Sigmoid colon (tissue), 7 donors: ENCODE results near the gene DCUN1D2. TPM values are rescaled to one million over a fixed set of nuclear protein-coding genes. Genes with fewer than 3 reads are reported as not detected.

Experiments used
- DNase-seq: peaks from one replicate; pipeline ENCODE4 v3.0.0-alpha.2; 2019
- H3K27ac ChIP-seq, 4 donors: fragments of 200-600 bp; sonication (generic); one replicate each; pipeline ENCODE4 v1.5.1; 2016 to 2019; ENCODE audit warnings: mild to moderate bottlenecking in 1 of 4
- H3K27me3 ChIP-seq, 3 donors: fragments of 200-600 bp; sonication (generic); one replicate each; pipeline ENCODE4 v1.5.1; 2019; ENCODE audit warnings: mild to moderate bottlenecking in 1 of 3
- H3K36me3 ChIP-seq, 4 donors: fragments of 200-600 bp; sonication (generic); one replicate each; pipeline ENCODE4 v1.5.1; 2016 to 2019
- H3K4me1 ChIP-seq, 4 donors: fragments of 200-600 bp; sonication (generic); one replicate each; pipeline ENCODE4 v1.5.1; 2017 to 2019
- H3K4me3 ChIP-seq, 4 donors: fragments of 200-600 bp; sonication (generic); one replicate each; pipeline ENCODE4 v1.5.1; 2017 to 2019; ENCODE audit warnings: mild to moderate bottlenecking in 2 of 4, moderate library complexity in 1 of 4
- H3K9me3 ChIP-seq, 4 donors: fragments of 200-600 bp in 3 of 4; sonication (generic) in 3 of 4; one replicate each; pipeline versions ENCODE4 v1.5.1 to v1.6.1; 2013 to 2019
- EP300 ChIP-seq, 4 donors: sonication (generic); formaldehyde crosslinking; IDR thresholded peaks; one replicate each; pipeline ENCODE4 v1.6.1; 2017; ENCODE audit warnings: antibody characterized with exemption in 4 of 4
- POLR2A ChIP-seq, 2 donors: fragments of 450-650 bp; IDR thresholded peaks; one replicate each; pipeline ENCODE4 v1.6.1; 2016; ENCODE audit warnings: antibody characterized with exemption in 2 of 2, mild to moderate bottlenecking in 2 of 2, moderate library complexity in 2 of 2
- POLR2AphosphoS5 ChIP-seq, 4 donors: sonication (generic); formaldehyde crosslinking; IDR thresholded peaks; one replicate each; pipeline ENCODE4 v1.6.1; 2017; ENCODE audit warnings: antibody characterized with exemption in 4 of 4
- WGBS, 2 donors: extraction: QIAGEN DNeasy Blood & Tissue Kit; methylation state at CpG; one replicate each; pipeline ENCODE4 v1.1.7; 2013; 5-methylcytosine and 5-hydroxymethylcytosine counted together
- intact Hi-C: fragments of 100-400 bp; cut with DNase I; formaldehyde crosslinking; loops from one replicate; pipeline ENCODE4 v1.15.1; 2023
- polyA plus RNA-seq, 3 donors: library from polyadenylated mRNA; stranded (reverse); fragments of 200-250 nt; gene quantifications; one replicate each; pipeline ENCODE4 v1.2.3, GENCODE V29; 2013
- total RNA-seq, 4 donors: library from RNA; depleted of rRNA; stranded (reverse); fragments of >200 nt; gene quantifications; one replicate each; pipeline ENCODE4 v1.1.0, GENCODE V29; 2016
- TF ChIP-seq, protein P1 (sequence below), 4 experiments: fragments of 450-650 bp in 3 of 4; fragments of 200-600 bp in 1 of 4; IDR thresholded peaks; one replicate each; pipeline ENCODE4 v1.5.1; 2016 to 2019; ENCODE audit warnings: antibody characterized with exemption in 4 of 4, mild to moderate bottlenecking in 3 of 4, moderate library complexity in 2 of 4
- donor health status: healthy with polysubstance abuse.
- donor health status: Bipolar disorder and iron deficiency.
- donor health status: healthy.

DCUN1D2 gene
- total and polyA plus RNA-seq, 7 donors: 6.6 to 33.0 (median 20.6) TPM

DNA sequence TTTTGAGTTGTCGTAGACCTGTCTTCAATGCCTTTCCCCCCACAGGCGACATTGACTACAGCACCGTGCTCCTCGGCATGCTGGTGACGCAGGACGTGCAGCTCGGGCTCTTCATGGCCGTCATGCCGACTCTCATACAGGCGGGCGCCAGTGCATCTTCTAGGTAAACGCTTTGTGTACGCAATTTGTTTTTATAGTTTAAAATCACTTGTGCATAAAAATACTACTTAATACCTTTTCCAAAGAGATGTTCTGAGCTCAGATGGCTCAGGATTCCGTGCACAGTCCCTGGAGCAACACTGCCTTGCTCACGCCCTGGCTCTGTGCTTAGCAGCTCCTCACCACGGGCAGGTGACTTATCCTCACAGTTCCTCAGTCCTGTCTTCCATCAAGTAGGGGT is 30.1 kb upstream of the DCUN1D2 start:
- Histone ChIP-seq H3K27ac (no peak overlapping the region), H3K27me3 (no peaks in the 10 kb centered on the region), H3K9me3 (no peaks in the 10 kb centered on the region), H3K36me3 (peaks cover 4 to 71% (median 14%) of the 10 kb centered on the region in 4 donors), H3K4me3 (no peak overlapping the region), H3K4me1 (no peaks in the 10 kb centered on the region)
- intact Hi-C loops: no loop called here
- peak; percentile 35 for DNase-seq
- no peak for TF ChIP-seq POLR2A (IDR thresholded peaks at IDR 0.05)
- TF ChIP-seq, protein P1, sequence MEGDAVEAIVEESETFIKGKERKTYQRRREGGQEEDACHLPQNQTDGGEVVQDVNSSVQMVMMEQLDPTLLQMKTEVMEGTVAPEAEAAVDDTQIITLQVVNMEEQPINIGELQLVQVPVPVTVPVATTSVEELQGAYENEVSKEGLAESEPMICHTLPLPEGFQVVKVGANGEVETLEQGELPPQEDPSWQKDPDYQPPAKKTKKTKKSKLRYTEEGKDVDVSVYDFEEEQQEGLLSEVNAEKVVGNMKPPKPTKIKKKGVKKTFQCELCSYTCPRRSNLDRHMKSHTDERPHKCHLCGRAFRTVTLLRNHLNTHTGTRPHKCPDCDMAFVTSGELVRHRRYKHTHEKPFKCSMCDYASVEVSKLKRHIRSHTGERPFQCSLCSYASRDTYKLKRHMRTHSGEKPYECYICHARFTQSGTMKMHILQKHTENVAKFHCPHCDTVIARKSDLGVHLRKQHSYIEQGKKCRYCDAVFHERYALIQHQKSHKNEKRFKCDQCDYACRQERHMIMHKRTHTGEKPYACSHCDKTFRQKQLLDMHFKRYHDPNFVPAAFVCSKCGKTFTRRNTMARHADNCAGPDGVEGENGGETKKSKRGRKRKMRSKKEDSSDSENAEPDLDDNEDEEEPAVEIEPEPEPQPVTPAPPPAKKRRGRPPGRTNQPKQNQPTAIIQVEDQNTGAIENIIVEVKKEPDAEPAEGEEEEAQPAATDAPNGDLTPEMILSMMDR (IDR thresholded peaks at IDR 0.05): no peak
- no peak for TF ChIP-seq EP300 (IDR thresholded peaks at IDR 0.05)
- no peak for TF ChIP-seq POLR2AphosphoS5 (IDR thresholded peaks at IDR 0.05)
- 92 to 98% methylated on average over 16 of the region's 16 CpGs for WGBS, 2 donors

DNA sequence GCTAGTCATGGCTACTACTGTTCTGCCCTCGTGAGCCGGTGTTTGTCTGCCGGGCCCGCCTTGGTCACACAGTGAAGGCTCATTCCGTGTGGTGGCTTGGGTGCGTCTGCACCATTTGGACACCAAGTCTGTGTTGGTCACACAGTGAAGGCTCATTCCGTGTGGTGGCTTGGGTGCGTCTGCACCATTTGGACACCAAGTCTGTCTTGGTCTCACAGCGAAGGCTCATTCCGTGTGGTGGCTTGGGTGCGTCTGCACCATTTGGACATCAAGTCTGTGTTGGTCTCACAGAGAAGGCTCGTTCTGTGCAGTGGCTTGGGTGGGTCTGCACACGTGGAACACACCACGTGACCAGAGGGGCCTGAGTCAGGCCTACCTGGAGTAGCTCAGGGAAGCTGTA is 29.0 kb upstream of the DCUN1D2 start:
- no peaks in the 10 kb centered on the region for H3K27me3 ChIP-seq
- H3K4me3 ChIP-seq: no peak overlapping the region
- H3K27ac ChIP-seq: no peak overlapping the region
- H3K36me3 ChIP-seq: peaks cover 0 to 68% (median 14%) of the 10 kb centered on the region in 4 donors
- H3K4me1 ChIP-seq: no peaks in the 10 kb centered on the region
- TF ChIP-seq EP300 (IDR thresholded peaks at IDR 0.05): no peak
- no peak for TF ChIP-seq POLR2A (IDR thresholded peaks at IDR 0.05)
- TF ChIP-seq, protein P1 (IDR thresholded peaks at IDR 0.05): no peak
- no peak for TF ChIP-seq POLR2AphosphoS5 (IDR thresholded peaks at IDR 0.05)
- no peaks in the 10 kb centered on the region for H3K9me3 ChIP-seq
- intact Hi-C loops: no loop called here
- no peak for DNase-seq
- 95 to 97% methylated on average over 14 of the region's 14 CpGs for WGBS, 2 donors

DNA sequence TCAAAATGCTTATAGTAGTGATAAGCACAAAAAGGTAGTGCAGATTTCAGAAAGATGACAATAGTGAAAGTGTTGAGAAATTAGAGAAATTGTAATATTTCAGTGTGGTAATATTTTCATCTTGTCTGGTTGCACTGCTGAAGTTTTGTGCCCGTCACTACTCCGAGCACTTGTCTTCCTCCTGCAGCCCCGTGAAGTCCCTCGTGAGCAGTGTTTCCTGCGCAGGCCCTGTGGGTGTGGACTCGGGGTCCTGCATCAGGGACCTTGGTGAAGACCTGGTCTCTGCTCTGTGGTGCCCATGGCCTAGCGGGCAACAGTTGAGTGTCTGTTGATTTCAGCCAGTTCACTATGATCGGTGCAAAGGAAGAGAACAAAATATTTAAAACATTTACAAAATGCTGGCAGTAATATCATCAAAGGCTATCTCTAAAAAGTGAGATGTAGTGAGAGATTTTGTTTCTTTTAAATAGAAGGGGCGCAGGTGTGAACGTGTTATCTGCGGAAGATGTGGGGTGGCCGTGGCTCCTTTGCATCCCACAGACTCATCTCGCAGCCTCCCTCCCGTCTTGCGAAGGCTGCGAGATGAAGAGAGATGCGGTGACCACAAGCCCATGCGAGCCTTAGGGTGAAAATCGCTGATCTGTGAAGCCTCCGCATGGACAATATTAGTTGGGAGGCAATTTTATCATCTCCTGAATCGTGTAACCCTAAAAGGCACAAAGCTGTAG is 27.7 kb upstream of the DCUN1D2 start:
- no peak overlapping the region for H3K4me3 ChIP-seq
- intact Hi-C loops: no loop called here
- no peaks in the 10 kb centered on the region for H3K27me3 ChIP-seq
- TF ChIP-seq POLR2AphosphoS5 (IDR thresholded peaks at IDR 0.05): no peak
- 84 to 96% methylated on average over 21 of the region's 21 CpGs for WGBS, 2 donors
- H3K4me1 ChIP-seq: no peaks in the 10 kb centered on the region
- H3K36me3 ChIP-seq: peaks cover 0 to 59% (median 14%) of the 10 kb centered on the region in 4 donors
- H3K27ac ChIP-seq: no peak overlapping the region
- H3K9me3 ChIP-seq: no peaks in the 10 kb centered on the region
- DNase-seq: peak; percentile 29

DNA sequence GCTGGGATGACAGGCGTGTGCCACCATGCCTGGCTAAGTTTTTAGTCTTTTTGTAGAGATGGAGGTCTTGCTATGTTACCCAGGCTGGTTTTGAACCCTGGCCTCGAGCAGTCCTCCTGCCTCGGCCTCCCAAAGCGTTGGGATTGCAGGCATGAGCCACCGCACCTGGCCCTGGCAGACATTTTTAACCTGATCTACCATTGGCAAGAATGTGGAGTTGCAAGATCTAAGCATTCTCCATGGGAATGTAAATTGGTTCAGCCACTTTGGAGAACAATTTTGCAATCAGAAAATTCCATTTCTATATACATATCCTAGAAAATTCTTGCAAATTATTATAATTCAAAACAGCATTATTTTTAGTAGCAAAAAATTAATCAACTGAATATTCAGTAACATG is 24.3 kb upstream of the DCUN1D2 start:
- Histone ChIP-seq H3K9me3 (no peaks in the 10 kb centered on the region), H3K27ac (no peak overlapping the region), H3K4me1 (no peaks in the 10 kb centered on the region), H3K27me3 (no peaks in the 10 kb centered on the region), H3K36me3 (peaks cover 15 to 60% (median 24%) of the 10 kb centered on the region in 4 donors), H3K4me3 (no peak overlapping the region)
- intact Hi-C loops: no loop called here
- 95% methylated on average over 5 of the region's 5 CpGs for WGBS, 2 donors
- no peak for DNase-seq
- TF ChIP-seq, protein P1 (IDR thresholded peaks at IDR 0.05): no peak
- TF ChIP-seq EP300 (IDR thresholded peaks at IDR 0.05) (no peak), POLR2A (IDR thresholded peaks at IDR 0.05) (no peak), POLR2AphosphoS5 (IDR thresholded peaks at IDR 0.05) (no peak)

DNA sequence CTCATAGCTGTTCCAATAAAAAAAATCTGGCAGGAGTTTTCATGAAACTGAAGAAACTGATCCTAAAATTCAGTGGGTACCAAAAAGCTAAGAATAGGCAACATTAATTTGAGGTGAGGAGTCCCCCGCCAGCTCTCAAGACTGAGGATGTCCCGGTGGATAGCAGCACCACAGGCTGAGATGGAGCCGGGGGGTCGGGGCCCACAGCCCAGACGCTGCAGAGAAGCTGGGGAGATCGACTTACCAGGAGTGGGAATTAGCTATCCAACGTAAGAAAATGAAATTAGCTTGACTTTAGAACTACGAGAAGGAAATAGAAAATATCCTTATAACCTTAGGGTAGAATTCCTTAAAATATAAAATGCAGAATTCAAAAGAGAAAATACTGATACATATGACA is 23.2 kb upstream of the DCUN1D2 start:
- WGBS, 2 donors: 86 to 91% methylated on average over 8 of the region's 8 CpGs

More for the DNA sequence above, 23.2 kb upstream of the DCUN1D2 start:
- H3K9me3 ChIP-seq: no peaks in the 10 kb centered on the region
- no peaks in the 10 kb centered on the region for H3K27me3 ChIP-seq
- H3K27ac ChIP-seq: no peak overlapping the region
- H3K4me1 ChIP-seq: no peaks in the 10 kb centered on the region
- DNase-seq: no peak
- intact Hi-C loops: no loop called here
- TF ChIP-seq, protein P1 (IDR thresholded peaks at IDR 0.05): no peak
- no peak for TF ChIP-seq POLR2AphosphoS5 (IDR thresholded peaks at IDR 0.05)
- no peak for TF ChIP-seq POLR2A (IDR thresholded peaks at IDR 0.05)
- TF ChIP-seq EP300 (IDR thresholded peaks at IDR 0.05): no peak
- no peak overlapping the region for H3K4me3 ChIP-seq
- peaks cover 15 to 59% (median 23%) of the 10 kb centered on the region in 4 donors for H3K36me3 ChIP-seq
